ENCODE measurements around the gene RUNX3.
A peak's percentile ranks its signal among the peaks of the same experiment; 100 is the strongest.

Gene RUNX3

DNA sequence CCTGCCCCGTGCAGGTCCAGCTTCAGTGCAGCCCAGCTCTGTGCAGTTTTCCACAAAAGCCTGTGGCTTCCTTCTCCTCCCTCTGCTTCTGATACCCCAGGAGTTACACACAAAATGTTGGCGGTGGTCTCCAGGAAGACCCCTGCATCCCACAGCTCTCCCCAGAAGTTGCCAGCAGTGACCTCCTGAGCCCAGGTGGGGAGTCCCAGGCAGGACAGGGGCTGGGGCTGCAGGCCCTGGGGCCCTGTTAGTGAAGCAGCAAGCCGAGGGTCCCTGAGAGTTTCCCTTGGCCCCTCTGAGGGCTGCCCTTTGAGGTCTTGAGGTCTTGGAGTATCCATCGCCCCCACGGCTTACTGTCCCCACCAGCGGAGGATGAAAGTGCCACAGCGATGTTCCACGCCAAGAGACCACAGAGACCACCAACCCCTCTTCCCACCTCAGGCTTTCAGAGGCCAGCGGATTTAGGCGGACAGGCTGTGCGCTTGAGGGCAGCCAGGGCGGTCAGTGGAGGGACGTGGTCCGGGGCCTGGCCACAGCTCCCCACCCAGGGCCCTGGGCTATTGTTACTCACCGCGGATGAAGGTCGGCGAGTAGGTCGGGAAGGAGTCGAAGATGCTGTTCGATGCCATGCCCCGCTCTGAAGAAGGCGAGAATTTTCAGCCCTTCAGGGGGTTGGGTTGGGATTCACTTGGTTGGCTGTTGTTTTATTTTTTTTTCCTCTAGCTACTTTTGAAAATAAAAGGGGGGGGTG is 34.0 kb upstream of the RUNX3 start:
- ChIA-PET CTCF (interaction anchor here (0.7 to 3.1 kb wide), 4 partner anchors 10 to 73 kb away, joined by 3 to 16 read pairs (median 4); no protein-coding TSS in a partner anchor), POLR2A (no interaction called here)
- TF ChIP-seq, protein P1, sequence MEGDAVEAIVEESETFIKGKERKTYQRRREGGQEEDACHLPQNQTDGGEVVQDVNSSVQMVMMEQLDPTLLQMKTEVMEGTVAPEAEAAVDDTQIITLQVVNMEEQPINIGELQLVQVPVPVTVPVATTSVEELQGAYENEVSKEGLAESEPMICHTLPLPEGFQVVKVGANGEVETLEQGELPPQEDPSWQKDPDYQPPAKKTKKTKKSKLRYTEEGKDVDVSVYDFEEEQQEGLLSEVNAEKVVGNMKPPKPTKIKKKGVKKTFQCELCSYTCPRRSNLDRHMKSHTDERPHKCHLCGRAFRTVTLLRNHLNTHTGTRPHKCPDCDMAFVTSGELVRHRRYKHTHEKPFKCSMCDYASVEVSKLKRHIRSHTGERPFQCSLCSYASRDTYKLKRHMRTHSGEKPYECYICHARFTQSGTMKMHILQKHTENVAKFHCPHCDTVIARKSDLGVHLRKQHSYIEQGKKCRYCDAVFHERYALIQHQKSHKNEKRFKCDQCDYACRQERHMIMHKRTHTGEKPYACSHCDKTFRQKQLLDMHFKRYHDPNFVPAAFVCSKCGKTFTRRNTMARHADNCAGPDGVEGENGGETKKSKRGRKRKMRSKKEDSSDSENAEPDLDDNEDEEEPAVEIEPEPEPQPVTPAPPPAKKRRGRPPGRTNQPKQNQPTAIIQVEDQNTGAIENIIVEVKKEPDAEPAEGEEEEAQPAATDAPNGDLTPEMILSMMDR (IDR thresholded peaks at IDR 0.05; ENCODE audit: insufficient read depth, low read length, missing control alignments), result no peak
- DNase-seq (ENCODE audit: low read depth, low spot score), result no peak
- peak overlapping the region; percentile 6 for H3K4me3 ChIP-seq (ENCODE audit: low read depth, low read length)

DNA sequence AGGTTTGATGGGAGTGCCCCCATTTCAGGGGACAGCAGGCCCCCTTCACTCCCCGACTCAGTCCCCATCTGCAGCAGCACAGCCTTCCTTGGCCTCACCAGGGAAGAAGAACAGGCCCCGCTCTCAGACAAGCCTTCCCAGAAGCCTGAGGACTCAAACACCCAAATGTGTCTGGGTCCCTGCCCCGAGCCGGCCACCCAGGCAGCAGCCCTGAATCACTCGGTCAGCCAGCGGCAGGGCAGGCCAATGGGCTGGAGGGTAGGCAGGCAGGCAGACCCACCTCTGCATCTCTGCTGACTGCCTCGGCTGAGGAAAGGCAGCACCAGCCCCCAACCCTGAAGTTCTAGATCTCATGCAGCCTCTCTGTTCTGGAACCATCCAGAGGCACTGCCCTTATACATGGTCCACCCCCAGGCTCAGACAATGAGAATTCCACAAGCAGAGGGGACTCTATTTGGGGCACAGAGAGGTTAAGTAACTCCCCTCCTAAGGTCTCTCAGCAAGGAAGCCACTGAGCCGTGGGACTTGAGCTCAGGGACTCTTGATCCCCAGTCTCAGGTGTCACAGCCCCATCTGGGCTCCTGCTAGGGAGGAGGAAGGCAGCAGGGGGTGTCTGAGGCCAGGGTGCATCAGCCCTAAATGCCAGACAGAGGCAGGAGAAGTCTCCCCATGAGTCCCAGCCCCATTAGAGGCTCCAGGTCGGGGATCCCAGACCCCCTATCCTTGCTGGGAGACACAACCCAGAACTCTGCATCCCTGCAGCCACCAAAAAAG is 33.2 kb upstream of the RUNX3 start:
- H3K4me3 ChIP-seq (ENCODE audit: low read depth, low read length), result no peak overlapping the region
- no peak for DNase-seq (ENCODE audit: low read depth, low spot score)
- ChIA-PET POLR2A (interaction anchor here (0.5 kb wide), 1 partner anchor 185 kb away, joined by 3 read pairs; no protein-coding TSS in a partner anchor), CTCF (interaction anchor here (0.7 to 1.5 kb wide), 3 partner anchors 9 to 31 kb away, joined by 3 to 5 read pairs (median 3); no protein-coding TSS in a partner anchor)
- TF ChIP-seq, protein P1 (IDR thresholded peaks at IDR 0.05; ENCODE audit: insufficient read depth, low read length, missing control alignments), result no peak

DNA sequence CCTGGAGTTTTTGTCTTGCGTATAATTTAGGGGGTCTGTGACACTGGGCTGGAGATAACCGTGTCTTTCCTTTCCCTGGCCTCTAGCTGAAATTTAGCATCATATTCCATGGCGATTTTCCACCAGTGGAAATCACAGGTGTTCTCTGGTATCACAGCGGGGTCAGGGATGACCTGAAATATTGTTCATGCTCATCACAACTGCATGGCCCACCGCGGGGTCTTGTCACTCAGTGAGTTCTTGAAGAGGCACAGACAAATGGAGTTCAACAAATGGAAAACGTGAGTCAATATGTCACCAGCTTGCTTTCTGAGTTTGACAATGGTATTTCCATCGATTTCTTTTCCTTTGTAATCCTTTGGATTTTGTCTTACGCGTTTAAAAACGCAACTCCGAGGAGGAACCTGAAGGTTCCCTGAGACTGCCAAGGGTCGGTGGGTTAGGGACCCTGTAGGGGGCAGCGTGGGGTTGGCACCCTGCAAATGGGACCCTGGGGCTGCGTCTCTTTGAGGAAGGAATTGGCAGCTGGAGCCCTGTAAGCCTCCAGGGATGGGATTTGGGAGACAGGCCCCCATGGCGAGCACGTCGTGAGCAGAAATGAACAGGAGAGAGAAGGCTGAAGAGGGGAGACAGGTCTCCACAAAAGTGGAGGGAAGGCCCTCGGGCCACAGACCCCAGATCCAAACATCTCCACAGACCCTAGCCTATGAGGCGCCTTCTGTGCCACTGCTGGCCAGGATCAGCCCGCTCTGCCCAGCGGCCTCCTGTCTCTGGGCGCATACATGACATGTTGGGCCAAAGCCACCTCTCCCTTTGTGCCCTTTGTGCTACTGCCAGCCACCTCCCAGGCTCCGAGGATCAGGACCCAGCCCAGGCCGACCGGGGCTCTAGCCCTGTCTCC is 32.1 kb upstream of the RUNX3 start:
- POLR2A ChIA-PET, result no interaction called here
- no peak for DNase-seq (ENCODE audit: low read depth, low spot score)
- CTCF ChIA-PET, result no interaction called here
- H3K4me3 ChIP-seq (ENCODE audit: low read depth, low read length), result no peak overlapping the region
- TF ChIP-seq, protein P1 (IDR thresholded peaks at IDR 0.05; ENCODE audit: insufficient read depth, low read length, missing control alignments), result no peak

DNA sequence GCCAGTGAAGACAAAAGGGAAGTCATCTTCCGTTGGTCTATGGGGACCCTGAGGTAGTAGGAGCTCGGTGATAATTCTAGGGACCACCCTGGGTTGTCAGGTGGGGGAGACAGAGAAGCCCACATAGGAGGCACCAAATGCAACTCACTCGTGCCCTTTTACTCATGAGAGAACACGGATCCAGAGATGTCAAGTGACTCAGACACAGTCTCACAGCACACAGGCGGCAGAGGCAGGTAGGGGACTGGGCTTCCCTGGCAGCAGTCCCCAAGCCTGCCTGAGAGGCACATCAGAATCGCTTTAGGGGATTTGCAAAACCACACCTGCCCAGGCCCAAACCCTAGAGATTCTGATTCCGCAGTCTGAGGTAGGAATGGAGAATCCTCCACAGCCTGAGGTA is 31.3 kb upstream of the RUNX3 start:
- DNase-seq (ENCODE audit: low read depth, low spot score), result no peak
- TF ChIP-seq, protein P1 (IDR thresholded peaks at IDR 0.05; ENCODE audit: insufficient read depth, low read length, missing control alignments), result no peak
- H3K4me3 ChIP-seq (ENCODE audit: low read depth, low read length), result no peak overlapping the region
- ChIA-PET CTCF (no interaction called here), POLR2A (no interaction called here)

DNA sequence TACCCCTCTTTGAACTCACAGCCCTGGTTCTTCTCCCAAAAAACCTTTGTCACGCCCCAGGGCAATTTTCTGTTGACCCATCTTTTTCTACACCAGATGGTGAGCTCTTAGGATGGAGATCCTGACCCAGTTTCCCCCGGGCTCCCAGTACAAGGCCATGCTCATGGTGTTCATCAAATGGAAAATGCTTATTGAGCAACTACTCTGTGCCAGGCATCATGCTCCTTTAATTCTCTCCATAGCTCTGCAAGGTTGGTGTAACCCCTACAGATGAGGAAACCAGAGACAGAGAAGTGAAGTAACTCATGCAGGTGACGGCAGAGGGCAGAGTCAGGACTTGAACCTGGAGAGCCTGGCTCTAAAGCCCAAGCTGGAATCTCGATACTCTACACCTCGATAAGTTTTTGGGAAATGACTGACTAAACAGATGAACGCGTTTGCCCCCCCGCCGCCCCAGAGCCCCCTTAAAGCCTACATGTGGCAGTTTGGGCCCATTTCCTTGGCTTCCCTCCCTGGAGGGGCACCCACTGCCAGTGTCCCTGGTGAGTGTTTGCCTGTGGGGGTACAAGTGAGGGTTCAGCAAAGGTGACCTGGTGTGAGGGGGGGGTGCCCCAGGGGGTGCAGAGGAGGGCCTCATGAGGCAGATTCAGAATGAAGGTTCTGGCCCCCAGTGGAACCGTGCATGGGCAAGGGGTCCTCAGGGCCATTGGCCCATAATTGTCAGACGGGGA is 30.2 kb upstream of the RUNX3 start:
- ChIA-PET POLR2A (no interaction called here), CTCF (interaction anchor here (0.8 kb wide), 1 partner anchor 27 kb away, joined by 3 read pairs; no protein-coding TSS in a partner anchor)
- DNase-seq (ENCODE audit: low read depth, low spot score), result no peak
- H3K4me3 ChIP-seq (ENCODE audit: low read depth, low read length), result no peak overlapping the region
- TF ChIP-seq, protein P1 (IDR thresholded peaks at IDR 0.05; ENCODE audit: insufficient read depth, low read length, missing control alignments), result no peak
